Activated T-cell treated with anti-CD3 and anti-CD28 coated beads, Interleukin-2, amount 50 U/mL, for 48 hours (primary cell): ENCODE results near the gene SPTBN2.

Experiments used
- DNase-seq, 2 experiments: peaks; one replicate each; pipeline ENCODE4 v3.0.0-alpha.2; 2020

SPTBN2 gene

DNA sequence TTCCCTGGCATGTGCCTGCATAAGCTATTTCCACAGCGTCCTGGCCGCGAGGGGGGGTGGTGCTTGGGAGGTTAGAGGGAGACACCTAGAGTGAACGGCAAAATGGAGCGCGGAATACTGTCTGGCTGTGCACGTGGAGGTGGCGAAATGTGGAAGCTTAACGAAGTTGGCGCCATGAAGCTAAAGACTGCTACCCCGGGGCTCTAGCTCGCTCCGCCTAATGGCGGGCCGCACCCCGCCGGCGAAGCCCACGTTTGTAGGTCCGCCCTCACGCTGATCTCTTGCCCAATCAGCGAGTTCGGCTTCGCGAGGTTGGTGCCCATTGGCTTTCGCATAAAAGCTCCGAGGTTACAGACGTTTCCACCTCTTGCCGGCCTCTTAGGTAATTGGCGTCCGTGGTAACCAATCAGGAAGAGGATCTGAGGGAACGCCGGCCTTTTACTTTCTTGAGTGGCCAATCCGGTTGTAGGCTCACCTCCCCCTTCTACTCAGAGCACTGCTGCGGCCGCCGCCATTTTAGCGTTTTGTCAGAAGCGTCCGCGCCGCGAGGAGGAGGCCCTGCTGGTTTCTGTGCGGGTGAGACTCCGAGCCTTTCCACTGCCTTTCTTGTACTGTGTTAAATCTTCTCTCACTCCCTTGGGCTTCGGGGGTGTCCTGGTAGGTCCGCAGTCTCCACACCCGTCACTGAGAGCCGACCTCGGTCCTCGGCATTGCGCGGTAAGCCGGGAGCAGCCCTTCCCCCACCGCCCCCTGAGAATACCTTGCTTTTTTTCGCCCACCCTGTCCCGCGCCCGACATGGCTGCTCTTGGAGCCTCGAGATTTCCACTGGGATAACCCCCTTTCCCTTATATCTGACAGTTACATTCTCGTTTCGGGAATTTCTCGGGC is 90.6 kb downstream of the SPTBN2 start, which contains the start of gene RBM4:
TSS of gene RBM4 (plus strand) at position 527 of the 889 bp plus-strand sequence. CDS start 1,009 bp downstream, outside the sequence.
- peak; percentile 95 for DNase-seq

DNA sequence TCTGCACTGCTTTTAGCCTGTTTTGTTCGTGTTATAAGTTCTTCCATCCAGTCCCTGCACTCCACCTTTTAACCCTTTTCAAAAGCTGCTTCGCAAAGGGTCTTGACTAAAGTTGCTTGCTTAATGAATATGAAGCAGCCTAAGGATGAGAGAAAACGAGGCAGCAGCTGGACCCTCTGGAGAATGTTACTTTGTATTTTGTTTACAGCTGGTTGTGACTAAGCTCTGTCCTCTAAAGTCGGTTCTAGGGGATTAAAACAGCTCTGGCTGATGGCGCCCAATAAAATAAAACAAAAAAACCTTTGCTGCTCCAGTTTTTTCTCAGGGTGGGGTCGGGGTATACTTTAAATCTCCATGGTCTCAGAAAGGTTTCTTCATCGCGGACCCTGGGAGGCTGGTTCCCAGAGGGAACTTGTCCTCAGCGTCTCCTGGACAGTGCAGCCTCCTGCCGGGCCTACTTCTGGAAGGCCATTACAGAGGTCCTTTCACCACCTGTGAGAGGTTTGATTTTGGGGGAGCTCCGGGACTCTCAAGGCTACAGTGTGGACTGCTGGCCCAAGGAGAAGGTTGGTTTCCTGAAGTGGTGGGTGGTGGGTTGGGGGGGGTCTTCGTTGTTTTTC is 91.3 kb downstream of the SPTBN2 start:
- DNase-seq: no peak

DNA sequence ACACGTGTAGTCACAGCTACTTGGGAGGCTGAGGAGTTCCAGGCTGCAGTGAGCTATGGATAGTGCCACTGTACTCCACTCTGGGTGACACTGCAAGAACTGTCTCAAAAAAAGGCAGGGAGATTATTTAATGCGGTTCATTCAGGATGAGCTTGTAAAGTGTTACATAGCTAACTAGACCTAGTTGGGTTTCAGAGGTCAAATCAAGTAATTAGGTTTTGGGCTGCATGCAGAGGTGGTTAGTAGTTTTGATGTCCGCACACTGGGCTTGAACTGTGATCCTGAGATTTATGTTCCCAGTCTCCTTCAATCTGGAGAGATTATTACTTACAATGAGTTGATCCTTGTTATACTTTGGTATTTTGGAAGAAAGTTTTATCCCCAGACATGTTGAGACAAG is 92.6 kb downstream of the SPTBN2 start:
- DNase-seq: no peak
